HTERT RPE-1 (cell line): ENCODE data around the gene UBE2D4.

Experiments used
- in situ Hi-C: fragments of 300-500 bp; cut with MboI; formaldehyde crosslinking; loops from 4 replicates; pipeline ENCODE4 v1.14.3; 2020; ENCODE audit warnings: low sequenced_read_pairs

The UBE2D4 gene

DNA sequence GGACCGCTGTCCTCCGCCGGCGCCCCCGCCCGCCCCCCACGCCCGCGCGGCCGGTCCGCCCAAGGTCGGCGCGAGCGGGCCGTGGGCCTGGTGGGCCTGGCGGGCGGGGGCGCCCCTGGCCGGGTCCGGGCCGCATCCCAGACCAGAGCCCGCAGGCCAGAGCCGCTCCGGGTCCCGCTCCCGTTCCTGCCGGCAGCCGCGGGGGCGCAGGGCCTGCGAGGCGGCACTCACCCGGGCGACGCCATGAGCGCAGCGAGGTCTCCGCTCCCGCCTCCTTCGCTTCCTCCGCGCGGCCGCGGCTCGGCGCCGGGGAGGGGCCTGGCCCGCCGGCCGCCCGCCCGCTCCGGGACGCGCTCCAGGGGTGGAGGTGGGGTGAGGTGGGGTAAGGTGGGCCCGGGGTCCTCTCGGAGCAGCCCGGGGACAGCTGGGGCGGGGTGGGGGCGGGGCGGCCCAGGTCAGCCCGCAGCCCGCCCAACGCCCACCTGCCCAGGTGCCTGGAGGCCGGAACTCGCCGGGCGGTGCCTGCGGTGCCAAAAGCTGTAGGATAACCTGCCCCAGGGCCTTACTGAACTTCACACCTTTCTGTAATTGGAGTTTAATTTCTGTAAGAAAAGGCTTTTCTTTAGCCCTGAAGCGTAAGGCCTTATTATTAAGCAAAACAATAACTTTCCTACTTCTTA lies 19.8 kb upstream of the UBE2D4 start, which contains the start of gene URGCP:
Gene URGCP, minus strand, starts transcription at position 266 of the 680 bp plus-strand sequence. Its CDS starts 21 bp downstream, at position 245.
- in situ Hi-C loops = no loop called here

GRCh38 chr7:43914795-43915194 lies 11.4 kb upstream of the UBE2D4 start:
- in situ Hi-C loops = no loop called here

DNA sequence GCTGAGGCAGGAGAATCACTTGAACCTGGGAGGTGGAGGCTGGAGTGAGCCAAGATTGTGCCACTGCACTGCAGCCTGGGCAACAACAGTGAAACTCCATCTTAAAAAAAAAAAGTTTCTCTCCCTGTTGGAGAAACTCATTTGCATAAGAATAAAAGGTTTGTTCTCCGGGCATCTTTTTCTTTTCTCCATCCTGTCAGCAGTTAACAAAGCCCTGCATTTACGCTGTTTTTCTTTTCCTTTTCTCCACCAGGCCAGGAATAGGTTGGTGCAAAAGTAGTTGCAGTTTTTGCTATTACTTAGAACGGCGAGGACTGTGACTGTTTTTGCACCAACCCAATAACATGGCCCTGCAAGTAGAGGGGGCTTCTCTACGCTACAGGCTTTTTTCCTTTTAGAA lies 10.3 kb upstream of the UBE2D4 start:
- in situ Hi-C loops = no loop called here

GRCh38 chr7:43921423-43921822 lies 4.8 kb upstream of the UBE2D4 start:
- in situ Hi-C loops = no loop called here

GRCh38 chr7:43922726-43923125 lies 3.5 kb upstream of the UBE2D4 start:
- in situ Hi-C loops = no loop called here

GRCh38 chr7:43926798-43927123 lies 525 bp downstream of the UBE2D4 start:
- in situ Hi-C loops = no loop called here

DNA sequence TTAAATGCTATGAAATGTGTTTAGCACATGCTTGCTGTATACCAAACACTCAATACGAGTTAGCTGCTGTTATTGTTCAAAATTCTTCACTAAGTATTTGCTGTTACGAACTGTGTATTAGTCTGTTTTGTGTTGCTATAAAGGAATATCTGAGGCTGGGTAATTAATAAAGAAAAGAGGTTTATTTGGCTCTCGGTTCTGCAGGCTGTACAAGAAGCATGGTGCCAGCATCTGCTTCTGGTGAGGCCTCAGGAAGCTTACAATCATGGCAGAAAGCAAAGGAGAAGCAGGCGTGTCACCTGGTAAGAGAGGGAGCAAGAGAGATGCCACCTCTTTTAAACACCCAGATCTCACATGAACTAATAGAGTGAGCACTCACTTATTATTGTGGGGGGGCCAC lies 1.6 kb downstream of the UBE2D4 start:
- in situ Hi-C loops = no loop called here

GRCh38 chr7:43929529-43930457 lies 3.6 kb downstream of the UBE2D4 start:
- in situ Hi-C loops = no loop called here

- in situ Hi-C loops = no loop called here
Measured at GRCh38 chr7:43931346-43931745, 5.1 kb downstream of the UBE2D4 start.

DNA sequence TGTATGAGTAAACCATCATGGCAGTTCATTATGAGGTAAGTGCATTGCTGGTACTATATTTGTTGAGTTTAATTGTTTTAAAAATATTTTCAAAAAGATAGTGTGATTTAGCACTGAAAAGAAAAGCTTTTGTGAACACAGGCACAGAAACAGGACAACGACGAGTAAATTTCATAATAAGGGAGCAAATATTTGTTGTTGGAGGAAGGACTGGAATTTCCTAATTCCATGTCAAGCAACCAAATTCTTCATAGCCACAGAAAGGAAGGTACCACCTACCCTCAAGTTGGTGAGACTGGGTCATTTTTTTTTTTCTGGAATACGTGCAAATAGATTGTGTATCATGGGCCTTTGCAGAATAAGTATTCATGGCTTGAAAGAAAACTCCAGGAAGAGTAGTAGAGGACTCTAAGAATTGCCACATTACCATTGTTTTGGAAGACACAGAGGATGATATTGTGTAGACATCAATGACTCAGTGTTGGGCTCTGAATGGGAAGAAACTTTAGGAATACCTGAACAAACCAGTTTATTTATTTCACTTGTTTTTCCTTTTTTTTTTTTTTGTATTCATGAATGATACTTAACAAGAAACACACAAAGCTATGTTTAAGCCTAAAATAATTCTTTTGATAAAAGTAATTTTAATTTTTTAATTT lies 7.8 kb downstream of the UBE2D4 start:
- in situ Hi-C loops = no loop called here

- in situ Hi-C loops = no loop called here
Measured at GRCh38 chr7:43937444-43937843, 11.2 kb downstream of the UBE2D4 start.

DNA sequence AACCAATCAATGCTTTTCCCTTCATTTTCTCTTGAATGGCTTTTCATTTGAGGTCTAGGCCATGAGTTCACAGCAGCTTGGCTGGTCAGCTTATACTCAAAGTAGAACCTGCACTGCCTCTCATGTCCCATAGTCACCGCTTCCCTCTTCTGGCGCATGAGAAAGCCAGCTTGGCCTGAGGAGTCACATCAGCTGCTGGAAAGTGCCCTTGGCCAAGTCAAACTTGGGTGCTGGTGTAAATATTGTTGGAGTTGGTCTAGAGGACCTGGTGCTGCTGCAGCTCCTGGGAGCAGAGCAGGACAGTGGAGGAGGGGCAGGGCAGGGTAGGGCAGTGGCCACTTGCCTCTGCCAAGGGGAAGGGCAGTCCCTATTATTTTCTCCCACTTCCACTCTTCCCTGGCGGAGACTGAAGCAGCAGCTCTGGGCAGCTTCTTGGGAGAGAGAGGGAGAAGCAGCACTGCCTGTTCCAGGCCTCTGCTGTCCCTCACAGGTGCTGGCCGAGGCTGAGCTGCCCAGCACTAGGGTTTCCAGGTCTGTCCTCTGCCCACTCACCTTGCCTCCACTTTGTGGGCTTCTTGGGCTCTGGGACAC lies 12.8 kb downstream of the UBE2D4 start:
- in situ Hi-C loops = no loop called here

GRCh38 chr7:43942250-43942649 lies 16.0 kb downstream of the UBE2D4 start:
- in situ Hi-C loops = no loop called here

DNA sequence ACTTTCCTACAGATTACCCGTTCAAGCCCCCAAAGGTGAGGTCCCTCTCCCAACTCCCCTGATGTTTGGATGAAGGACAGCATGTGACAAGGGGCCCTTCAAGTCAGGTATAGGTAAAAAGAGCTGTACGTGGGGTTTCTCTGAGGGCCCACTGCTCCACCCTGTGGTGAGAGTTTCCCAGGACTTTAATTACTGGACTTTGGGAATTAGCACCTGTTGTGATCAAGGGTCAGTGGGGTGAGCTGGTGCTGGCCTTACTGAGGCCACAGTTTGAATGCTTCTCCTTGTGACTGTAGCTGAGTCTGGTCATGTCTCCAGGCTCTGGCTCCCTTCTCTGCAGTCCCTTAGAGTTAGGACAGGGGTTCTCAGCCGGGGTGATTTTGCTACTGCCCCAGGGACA lies 16.8 kb downstream of the UBE2D4 start:
- in situ Hi-C loops = no loop called here

DNA sequence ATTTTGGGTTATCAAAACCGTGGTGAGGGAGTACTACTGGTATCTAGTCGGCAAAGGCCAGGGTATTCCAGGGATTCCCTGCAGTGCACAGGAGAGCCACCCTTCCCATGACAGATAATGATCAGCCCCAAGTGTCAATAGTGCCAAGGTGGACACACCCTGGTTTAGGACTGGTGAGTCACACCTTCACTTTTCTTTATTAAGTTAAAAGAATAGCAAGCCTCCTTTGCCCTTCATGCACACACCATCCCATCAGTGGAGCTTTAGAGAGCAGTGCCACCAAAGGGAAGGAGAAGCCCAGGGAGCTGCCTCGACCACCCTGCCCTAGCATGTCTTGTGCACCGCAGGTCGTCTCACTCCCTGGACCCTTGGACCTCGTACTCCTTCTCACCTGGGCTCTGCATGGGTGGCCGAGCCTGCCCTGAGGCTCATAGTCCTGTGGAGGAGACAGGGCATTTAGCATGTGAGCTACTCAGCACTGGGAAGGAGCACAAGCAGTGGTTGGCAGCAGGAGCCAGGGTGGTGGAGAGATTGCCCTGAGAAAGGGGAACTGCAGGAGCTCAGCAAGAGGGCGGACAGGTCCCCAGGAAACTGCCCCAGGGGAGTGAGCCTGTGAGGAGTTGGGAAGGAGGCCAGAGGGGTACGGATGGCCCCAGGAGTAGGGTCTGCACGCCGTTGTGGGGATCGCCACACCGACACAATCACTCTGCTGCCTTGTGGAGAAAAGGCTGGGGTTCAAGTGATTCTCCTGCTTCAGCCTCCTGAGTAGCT lies 17.4 kb downstream of the UBE2D4 start:
- in situ Hi-C loops = no loop called here

DNA sequence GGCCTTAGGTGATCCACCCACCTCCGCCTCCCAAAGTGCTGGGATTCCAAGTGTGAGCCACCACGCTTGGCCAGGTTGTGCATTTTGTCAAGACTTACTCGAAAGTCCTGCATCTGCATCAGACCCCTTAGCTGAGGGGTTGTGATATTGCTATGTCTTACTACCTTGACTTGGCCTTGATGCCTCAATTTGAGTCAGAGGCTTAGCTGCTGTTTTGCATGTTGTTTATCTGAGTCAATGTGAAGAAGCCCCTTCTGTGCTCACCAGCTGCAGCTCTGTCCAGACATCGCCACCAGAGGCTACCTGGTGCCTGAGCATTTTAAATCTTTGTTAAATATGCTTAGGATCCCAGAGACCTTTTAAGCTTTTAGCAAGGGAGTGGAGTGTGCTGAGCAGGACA lies 18.1 kb downstream of the UBE2D4 start:
- in situ Hi-C loops = no loop called here

GRCh38 chr7:43952028-43952427 lies 25.8 kb downstream of the UBE2D4 start:
- in situ Hi-C loops = no loop called here

DNA sequence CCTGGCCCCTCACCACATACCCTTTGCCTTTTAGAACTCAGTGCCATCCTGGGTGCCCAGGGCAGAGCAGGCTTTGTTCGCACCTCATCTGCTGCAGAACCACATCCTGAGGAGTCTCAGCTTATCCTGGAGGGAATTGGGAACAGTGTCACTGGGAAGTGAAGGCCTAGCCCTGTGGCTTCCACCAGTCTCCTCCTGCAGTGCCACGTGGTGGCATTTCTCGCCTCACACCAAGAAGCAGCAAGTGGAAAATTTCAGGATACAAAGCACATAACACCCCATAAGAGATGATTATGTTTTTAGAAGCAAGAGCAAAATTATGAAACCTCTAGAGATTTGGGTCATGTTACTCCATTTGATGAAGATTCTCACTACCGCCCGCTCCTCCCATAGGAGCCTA lies 26.8 kb downstream of the UBE2D4 start:
- in situ Hi-C loops = no loop called here

DNA sequence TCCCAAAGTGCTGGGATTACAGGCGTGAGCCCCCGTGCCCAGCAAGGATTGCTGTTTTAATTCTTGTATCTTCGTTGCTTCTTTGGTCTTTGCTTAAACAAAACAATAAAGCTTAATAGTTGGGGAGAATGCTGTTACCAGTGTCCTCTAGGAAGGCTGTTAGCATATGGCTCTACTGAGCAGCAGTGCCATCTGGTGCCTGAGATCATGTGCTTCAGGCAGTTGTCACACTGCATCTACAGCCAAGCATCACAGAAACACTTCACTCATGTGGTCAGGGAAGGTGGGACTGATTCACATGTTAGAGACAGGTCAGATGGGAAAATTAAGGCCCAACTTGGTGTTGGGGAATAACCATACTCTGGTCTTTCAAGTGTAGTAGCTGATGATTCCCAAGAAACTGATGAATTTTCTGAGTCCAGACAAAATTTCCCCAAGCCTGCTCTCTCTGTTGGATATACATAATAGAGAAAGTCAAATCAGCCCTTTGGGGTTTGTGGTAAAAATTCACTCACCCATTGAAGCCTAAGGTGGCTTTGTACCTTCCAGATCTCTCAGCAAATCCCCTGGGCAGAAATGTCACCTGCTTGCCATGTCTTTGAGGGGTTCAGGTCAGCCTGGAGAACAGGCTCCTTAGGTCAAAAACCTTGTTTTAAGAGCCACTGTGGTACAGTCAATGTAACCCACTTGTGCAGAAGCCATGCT lies 28.4 kb downstream of the UBE2D4 start:
- in situ Hi-C loops = no loop called here

DNA sequence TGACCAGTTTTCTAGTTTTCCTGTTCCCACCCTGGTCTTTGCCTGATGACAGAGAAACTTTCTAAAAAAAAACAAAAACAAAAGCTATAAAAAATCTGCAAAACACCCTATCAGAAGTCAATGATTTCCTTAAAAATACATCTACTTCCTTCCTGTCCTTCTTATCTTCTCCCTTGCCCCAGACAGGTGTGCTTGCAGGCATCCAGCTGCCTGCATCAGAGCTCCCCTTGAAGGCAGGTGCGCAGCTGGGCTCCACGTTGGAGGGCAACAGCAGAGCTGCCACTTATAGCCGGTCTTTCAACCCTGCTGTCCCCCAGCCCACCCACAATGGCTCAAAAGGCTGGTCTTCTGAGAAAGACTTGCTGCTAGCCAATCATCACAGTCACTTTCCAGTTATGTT lies 29.8 kb downstream of the UBE2D4 start:
- in situ Hi-C loops = no loop called here
